ENCODE data around the gene SLC38A5.

DNA sequence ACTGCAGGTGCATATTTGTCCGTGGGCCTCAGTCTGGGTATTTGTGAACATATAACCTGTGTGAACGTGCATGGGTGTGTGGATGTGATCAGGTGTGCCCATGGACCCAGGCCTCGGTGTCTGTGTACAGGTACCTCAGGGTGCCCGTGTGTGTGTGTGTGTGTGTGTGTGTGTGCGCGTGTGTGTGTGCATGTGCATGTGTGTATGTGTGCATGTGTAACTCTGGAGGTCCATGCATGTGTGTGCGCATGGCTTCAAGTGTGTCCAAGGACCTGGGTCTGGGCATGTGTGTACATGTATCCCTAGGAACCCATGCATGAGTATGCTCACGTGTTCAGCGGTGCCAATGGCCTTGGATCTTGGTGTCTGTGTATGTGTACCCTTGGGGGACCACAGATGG is 21.7 kb upstream of the SLC38A5 start:
- TF ChIP-seq, protein P1, sequence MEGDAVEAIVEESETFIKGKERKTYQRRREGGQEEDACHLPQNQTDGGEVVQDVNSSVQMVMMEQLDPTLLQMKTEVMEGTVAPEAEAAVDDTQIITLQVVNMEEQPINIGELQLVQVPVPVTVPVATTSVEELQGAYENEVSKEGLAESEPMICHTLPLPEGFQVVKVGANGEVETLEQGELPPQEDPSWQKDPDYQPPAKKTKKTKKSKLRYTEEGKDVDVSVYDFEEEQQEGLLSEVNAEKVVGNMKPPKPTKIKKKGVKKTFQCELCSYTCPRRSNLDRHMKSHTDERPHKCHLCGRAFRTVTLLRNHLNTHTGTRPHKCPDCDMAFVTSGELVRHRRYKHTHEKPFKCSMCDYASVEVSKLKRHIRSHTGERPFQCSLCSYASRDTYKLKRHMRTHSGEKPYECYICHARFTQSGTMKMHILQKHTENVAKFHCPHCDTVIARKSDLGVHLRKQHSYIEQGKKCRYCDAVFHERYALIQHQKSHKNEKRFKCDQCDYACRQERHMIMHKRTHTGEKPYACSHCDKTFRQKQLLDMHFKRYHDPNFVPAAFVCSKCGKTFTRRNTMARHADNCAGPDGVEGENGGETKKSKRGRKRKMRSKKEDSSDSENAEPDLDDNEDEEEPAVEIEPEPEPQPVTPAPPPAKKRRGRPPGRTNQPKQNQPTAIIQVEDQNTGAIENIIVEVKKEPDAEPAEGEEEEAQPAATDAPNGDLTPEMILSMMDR (IDR thresholded peaks at IDR 0.05 in 4 of 5, conservative IDR thresholded peaks at IDR 0.05 in 1 of 5) = no peak
- no peak for TF ChIP-seq POLR2A (IDR thresholded peaks at IDR 0.05)

All from gastrocnemius medialis (tissue), 4 donors.